Neutrophil (primary cell): ENCODE results near the gene POLR3B.

Experiments
- H3K27ac ChIP-seq: fragments of 200-600 bp; sonication (generic); 2 replicates; pipeline ENCODE4 v1.5.1; 2016; ENCODE audit warnings: mild to moderate bottlenecking, moderate library complexity
- H3K27me3 ChIP-seq: fragments of 200-600 bp; sonication (generic); 2 replicates; pipeline ENCODE4 v1.6.0; 2016; ENCODE audit warnings: mild to moderate bottlenecking
- H3K36me3 ChIP-seq: fragments of 200-600 bp; sonication (generic); 2 replicates; pipeline ENCODE4 v1.5.1; 2017
- H3K4me1 ChIP-seq, 2 experiments: fragments of 200-600 bp in 1 of 2; sonication (generic) in 1 of 2; 1 replicate in 1 of 2; 2 replicates in 1 of 2; pipeline versions ENCODE4 v1.5.1 to v1.6.1; 2013 to 2016; ENCODE audit warnings: low read depth in 1 of 2, low read length in 1 of 2, mild to moderate bottlenecking in 1 of 2, moderate library complexity in 1 of 2; ENCODE audit not compliant: control insufficient read depth in 1 of 2, insufficient read depth in 1 of 2
- H3K4me3 ChIP-seq, 2 experiments: fragments of 200-600 bp in 1 of 2; sonication (generic) in 1 of 2; 1 replicate in 1 of 2; 2 replicates in 1 of 2; pipeline ENCODE4 v1.5.1; 2013 to 2016; ENCODE audit warnings: low read depth in 1 of 2, low read length in 1 of 2, mild to moderate bottlenecking in 1 of 2, moderate library complexity in 1 of 2
- H3K9me3 ChIP-seq: fragments of 200-600 bp; sonication (generic); 2 replicates; pipeline ENCODE4 v1.5.1; 2016
- CTCF ChIP-seq: fragments of 200-600 bp; sonication (generic); IDR thresholded peaks from 2 replicates; pipeline ENCODE4 v1.5.1; 2016; ENCODE audit warnings: antibody characterized with exemption

The POLR3B gene

DNA sequence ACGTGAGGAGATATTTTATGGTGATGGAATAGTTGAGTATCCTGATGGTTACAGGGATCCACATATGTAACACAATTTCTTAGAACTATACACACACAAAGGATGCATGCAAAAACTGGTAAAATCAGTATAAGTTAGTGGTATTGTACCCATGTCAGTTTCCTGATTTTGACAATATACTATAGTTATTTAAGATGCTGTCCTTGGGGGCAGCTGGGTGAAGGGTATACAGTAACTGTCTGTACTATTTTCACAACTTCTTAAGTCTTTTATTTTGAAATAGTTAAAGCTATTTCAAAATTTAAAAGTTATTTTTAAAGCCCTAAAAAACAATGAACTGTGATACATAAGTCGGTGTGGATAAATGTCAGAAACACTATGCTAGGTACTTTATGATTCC lies 24.5 kb upstream of the POLR3B start:
- Histone ChIP-seq H3K4me1 (peaks cover 41 to 43% of the 10 kb centered on the region in 2 experiments), H3K9me3 (no peaks in the 10 kb centered on the region), H3K4me3 (no peak overlapping the region), H3K27ac (peak overlapping the region; percentile 13), H3K36me3 (peaks cover 84% of the 10 kb centered on the region), H3K27me3 (no peaks in the 10 kb centered on the region)
- no peak for TF ChIP-seq CTCF

DNA sequence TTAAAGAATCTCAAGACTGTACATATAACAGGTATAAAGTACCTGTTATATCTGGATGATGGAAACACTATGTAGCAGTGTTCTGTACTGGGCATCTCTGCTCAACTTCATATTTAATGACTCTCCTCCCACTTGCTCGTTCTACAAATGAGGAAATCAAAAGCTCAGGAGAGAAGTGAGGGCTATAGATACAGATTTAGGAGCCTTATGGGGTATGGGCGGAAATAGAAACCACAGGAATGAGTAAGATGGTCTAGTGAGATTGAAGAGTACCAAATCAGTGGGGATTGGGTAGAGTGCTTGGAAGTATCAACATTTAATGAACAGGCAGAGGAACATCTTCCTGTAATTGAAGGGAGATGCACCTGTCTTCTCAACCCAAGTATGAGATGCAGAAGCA lies 23.8 kb upstream of the POLR3B start:
- H3K27me3 ChIP-seq: no peaks in the 10 kb centered on the region
- no peak for TF ChIP-seq CTCF
- no peaks in the 10 kb centered on the region for H3K9me3 ChIP-seq
- peaks cover 39 to 41% of the 10 kb centered on the region in 2 experiments for H3K4me1 ChIP-seq
- H3K4me3 ChIP-seq: no peak overlapping the region
- H3K27ac ChIP-seq: peak overlapping the region; percentile 14
- peaks cover 84% of the 10 kb centered on the region for H3K36me3 ChIP-seq

- peaks cover 97% of the 10 kb centered on the region for H3K36me3 ChIP-seq
- peak overlapping the region; percentile 2 for H3K27ac ChIP-seq
- TF ChIP-seq CTCF: no peak
- H3K4me1 ChIP-seq: peaks cover 8 to 10% of the 10 kb centered on the region in 2 experiments
- H3K9me3 ChIP-seq: no peaks in the 10 kb centered on the region
- H3K27me3 ChIP-seq: no peaks in the 10 kb centered on the region
- no peak overlapping the region for H3K4me3 ChIP-seq
These were observed 16.3 kb upstream of the POLR3B start for GRCh38 chr12:106341086-106341877.

- Histone ChIP-seq H3K4me1 (no peaks in the 10 kb centered on the region), H3K27me3 (no peaks in the 10 kb centered on the region), H3K9me3 (no peaks in the 10 kb centered on the region), H3K27ac (peak overlapping the region; percentile 24), H3K4me3 (no peak overlapping the region), H3K36me3 (peaks cover 99% of the 10 kb centered on the region)
- no peak for TF ChIP-seq CTCF
These were observed 14.9 kb upstream of the POLR3B start for GRCh38 chr12:106342397-106343213.

DNA sequence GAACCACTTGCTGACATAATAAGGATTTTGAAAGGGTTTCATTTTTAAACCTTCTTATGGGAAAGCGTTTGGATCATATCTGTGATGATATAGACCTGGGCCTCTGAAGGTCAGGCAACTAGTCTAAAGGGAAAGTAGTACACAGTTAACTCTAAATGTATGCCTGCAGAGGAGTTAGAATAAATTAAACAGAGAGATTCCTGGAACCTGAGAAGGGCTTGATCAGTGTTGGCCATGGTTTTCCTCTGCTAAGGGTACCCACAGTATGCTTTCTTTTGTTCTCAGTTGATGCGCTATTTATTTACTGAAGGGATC lies 14.4 kb upstream of the POLR3B start:
- Histone ChIP-seq H3K36me3 (peaks cover 99% of the 10 kb centered on the region), H3K27me3 (no peaks in the 10 kb centered on the region), H3K4me3 (no peak overlapping the region), H3K9me3 (no peaks in the 10 kb centered on the region), H3K27ac (peak overlapping the region; percentile 24), H3K4me1 (no peaks in the 10 kb centered on the region)
- no peak for TF ChIP-seq CTCF
